SK-N-SH (cell line): ENCODE results near the gene ADGRL3. TPM values are rescaled to one million over a fixed set of nuclear protein-coding genes. Genes with fewer than 3 reads are reported as not detected.

ENCODE experiments used
- CTCF ChIA-PET: fragments of 300-600, 350-600 bp; formaldehyde crosslinking; extraction: SDS; loops from one replicate; lab custom pipeline; 2021; lab: Yijun Ruan, JAX
- POLR2A ChIA-PET: fragments of 350-600 bp; sonication (Branson Sonifier 250); formaldehyde crosslinking; extraction: SDS; loops from one replicate; lab custom pipeline; 2020; ENCODE audit warnings: antibody characterized with exemption, inconsistent platforms; lab: Yijun Ruan, JAX
- DNase-seq: peaks from one replicate; pipeline ENCODE4 v3.0.0; 2012
- H2AFZ ChIP-seq: fragments of 200-600 bp; sonication (generic); 2 replicates; pipeline ENCODE4 v1.8.1; 2016; ENCODE audit warnings: antibody characterized with exemption, mild to moderate bottlenecking, low read depth
- H3F3A ChIP-seq: fragments of 200-600 bp; sonication (generic); replicated peaks from 2 replicates; pipeline ENCODE3; 2016; ENCODE audit warnings: antibody characterized with exemption, mild to moderate bottlenecking; ENCODE audit not compliant: insufficient read depth
- H3K27ac ChIP-seq, 2 experiments: fragments of 200-500 bp in 1 of 2; fragments of 200-600 bp in 1 of 2; sonication (Bioruptor generic) in 1 of 2; sonication (generic), shearing (Covaris generic) in 1 of 2; 2 replicates each; pipeline versions ENCODE4 v1.5.1 to v1.6.1; 2014 to 2016; ENCODE audit warnings: low read depth in 2 of 2, inconsistent platforms in 1 of 2, low read length in 1 of 2, mild to moderate bottlenecking in 1 of 2, mixed read lengths in 1 of 2
- H3K27me3 ChIP-seq: fragments of 200-600 bp; sonication (generic), shearing (Covaris generic); 2 replicates; pipeline ENCODE4 v1.6.1; 2016; ENCODE audit warnings: mixed run types; ENCODE audit not compliant: insufficient read depth
- H3K36me3 ChIP-seq, 2 experiments: fragments of 200-500 bp in 1 of 2; fragments of 200-600 bp in 1 of 2; sonication (Bioruptor generic) in 1 of 2; sonication (generic) in 1 of 2; replicated peaks in 1 of 2; 2 replicates each; pipeline versions ENCODE3 to v1.5.1; 2014 to 2016; ENCODE audit warnings: low read length in 1 of 2, mild to moderate bottlenecking in 1 of 2; ENCODE audit not compliant: insufficient read depth in 2 of 2, control insufficient read depth in 1 of 2
- H3K4me1 ChIP-seq, 2 experiments: fragments of 200-500 bp in 1 of 2; fragments of 200-600 bp in 1 of 2; sonication (Bioruptor generic) in 1 of 2; sonication (generic), shearing (Covaris generic) in 1 of 2; 2 replicates each; pipeline versions ENCODE4 v1.5.1 to v1.6.1; 2014 to 2016; ENCODE audit warnings: low read depth in 1 of 2, low read length in 1 of 2, mixed run types in 1 of 2; ENCODE audit not compliant: insufficient read depth in 2 of 2, control insufficient read depth in 1 of 2
- H3K4me2 ChIP-seq: fragments of 200-600 bp; sonication (generic), shearing (Covaris generic); 2 replicates; pipeline ENCODE4 v1.6.1; 2017; ENCODE audit warnings: mixed run types
- H3K4me3 ChIP-seq, 2 experiments: fragments of 200-500 bp in 1 of 2; fragments of 200-600 bp in 1 of 2; sonication (Bioruptor generic) in 1 of 2; sonication (generic), shearing (Covaris generic) in 1 of 2; 2 replicates each; pipeline versions ENCODE4 v1.5.1 to v1.8.1; 2014 to 2016; ENCODE audit warnings: low read depth in 2 of 2, inconsistent platforms in 1 of 2, low read length in 1 of 2, mild to moderate bottlenecking in 1 of 2, mixed read lengths in 1 of 2, moderate library complexity in 1 of 2
- H3K79me2 ChIP-seq: fragments of 200-600 bp; sonication (generic); 2 replicates; pipeline ENCODE4 v1.8.1; 2017; ENCODE audit warnings: mild to moderate bottlenecking; ENCODE audit not compliant: insufficient read depth
- H3K9ac ChIP-seq: fragments of 200-600 bp; sonication (generic); 2 replicates; pipeline ENCODE4 v1.6.1; 2017; ENCODE audit warnings: mixed run types
- H3K9me2 ChIP-seq: fragments of 200-600 bp; sonication (generic); 2 replicates; pipeline ENCODE4 v1.6.1; 2017; ENCODE audit warnings: mixed run types
- H3K9me3 ChIP-seq: fragments of 200-600 bp; sonication (generic); 2 replicates; pipeline ENCODE4 v1.6.1; 2017; ENCODE audit warnings: mixed run types, mild to moderate bottlenecking, moderate library complexity
- H4K20me1 ChIP-seq: fragments of 200-600 bp; sonication (generic); 2 replicates; pipeline ENCODE4 v1.6.1; 2017; ENCODE audit warnings: mild to moderate bottlenecking, mixed run types; ENCODE audit not compliant: insufficient read depth
- EP300 ChIP-seq, 2 experiments: IDR thresholded peaks; 2 replicates each; pipeline versions ENCODE4 v1.4.0 to v1.6.1; 2012; ENCODE audit warnings: borderline replicate concordance in 1 of 2, low read depth in 1 of 2, low read length in 1 of 2
- FOXJ3 ChIP-seq: sonication (generic); formaldehyde crosslinking; IDR thresholded peaks from 2 replicates; pipeline ENCODE4 v1.5.1; 2020; ENCODE audit warnings: mild to moderate bottlenecking, missing genetic modification reagents
- FOXM1 ChIP-seq: IDR thresholded peaks from 2 replicates; pipeline ENCODE4 v1.4.0; 2012; ENCODE audit warnings: low read depth, mild to moderate bottlenecking
- GABPA ChIP-seq: IDR thresholded peaks from 2 replicates; pipeline ENCODE4 v1.4.0; 2012; ENCODE audit warnings: low read depth, mild to moderate bottlenecking
- JUND ChIP-seq: IDR thresholded peaks from 2 replicates; pipeline ENCODE4 v1.4.0; 2012
- MEF2A ChIP-seq: IDR thresholded peaks from 2 replicates; pipeline ENCODE4 v1.4.0; 2012; ENCODE audit warnings: low read depth, borderline replicate concordance
- POLR2AphosphoS5 ChIP-seq: IDR thresholded peaks from 2 replicates; pipeline ENCODE4 v1.6.1; 2012; ENCODE audit warnings: low read depth, low read length
- RAD21 ChIP-seq: IDR thresholded peaks from 2 replicates; pipeline ENCODE4 v1.6.1; 2012; ENCODE audit warnings: mild to moderate bottlenecking, low read length
- RCOR1 ChIP-seq: fragments of 150-350 bp; IDR thresholded peaks from 2 replicates; pipeline ENCODE4 v1.6.1; 2017; ENCODE audit warnings: antibody characterized with exemption, low read length
- REST ChIP-seq: IDR thresholded peaks from 2 replicates; pipeline ENCODE4 v1.6.1; 2012; ENCODE audit warnings: mild to moderate bottlenecking, low read depth, low read length, moderate library complexity
- RXRA ChIP-seq: IDR thresholded peaks from 2 replicates; pipeline ENCODE4 v1.4.0; 2012; ENCODE audit warnings: low read depth, mild to moderate bottlenecking, borderline replicate concordance
- SIN3A ChIP-seq: IDR thresholded peaks from 2 replicates; pipeline ENCODE4 v1.6.1; 2012; ENCODE audit warnings: low read depth, mild to moderate bottlenecking, low read length, moderate library complexity, borderline replicate concordance
- TAF1 ChIP-seq: IDR thresholded peaks from 2 replicates; pipeline ENCODE4 v1.6.1; 2012; ENCODE audit warnings: low read depth, mild to moderate bottlenecking, low read length, moderate library complexity, borderline replicate concordance
- USF2 ChIP-seq: fragments of 150-350 bp; IDR thresholded peaks from 2 replicates; pipeline ENCODE4 v1.6.1; 2017; ENCODE audit warnings: antibody characterized with exemption, low read length, low read depth, borderline replicate concordance
- YY1 ChIP-seq: IDR thresholded peaks from 2 replicates; pipeline ENCODE4 v1.4.0; 2012; ENCODE audit warnings: low read depth, mild to moderate bottlenecking
- WGBS: methylation state at CpG from one replicate; pipeline ENCODE4 v1.1.6; 2017; ENCODE audit warnings: low lambda C conversion rate; 5-methylcytosine and 5-hydroxymethylcytosine counted together
- polyA plus RNA-seq, 3 experiments: library from polyadenylated mRNA; depleted of rRNA; stranded (reverse); fragments of >200 nt; gene quantifications; 2 replicates each; pipeline ENCODE4 v1.2.3, GENCODE V29; 2012
- TF ChIP-seq, protein P1 (sequence below): IDR thresholded peaks from 2 replicates; pipeline ENCODE4; 2012
- TF ChIP-seq, protein P2 (sequence below): IDR thresholded peaks from 2 replicates; pipeline ENCODE4 v1.4.0; 2012; ENCODE audit warnings: low read depth, borderline replicate concordance
- TF ChIP-seq, protein P3 (sequence below): IDR thresholded peaks from 2 replicates; pipeline ENCODE4 v1.4.0; 2012; ENCODE audit warnings: low read depth
- TF ChIP-seq, protein P4 (sequence below): fragments of 150-350 bp; IDR thresholded peaks from 2 replicates; pipeline ENCODE4 v1.6.1; 2016; ENCODE audit warnings: mild to moderate bottlenecking, low read depth, low read length

The ADGRL3 gene
- polyA plus RNA-seq, 1 of the 3 experiments (the other 2 are of a cell fraction), result 0.03 TPM

DNA sequence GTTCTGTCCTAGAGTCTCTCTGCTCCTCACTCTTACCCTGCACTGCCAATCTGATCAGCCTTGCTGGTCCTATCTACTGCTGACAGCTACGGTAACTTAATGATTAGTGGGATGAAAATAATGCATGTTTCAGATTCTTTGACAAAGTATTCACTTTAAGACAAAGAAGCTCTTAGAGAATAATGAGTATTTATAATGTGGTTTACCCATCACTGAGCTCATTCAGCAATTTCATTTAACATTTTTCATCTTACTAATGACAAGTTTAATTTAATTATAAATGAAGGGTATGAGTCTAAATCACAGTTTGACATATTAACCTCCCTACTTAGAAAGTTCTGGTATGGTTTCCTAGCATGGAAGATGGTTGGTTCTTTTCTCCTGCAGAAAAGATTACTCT, 428.2 kb downstream of the ADGRL3 start:
- Histone ChIP-seq H3K4me2 (no peak overlapping the region), H3K9me3 (no peaks in the 10 kb centered on the region; the same call in 1 of the 2 replicates), H2AFZ (no peak overlapping the region), H3K4me1 (no peaks in the 10 kb centered on the region), H3K79me2 (no peaks in the 10 kb centered on the region), H3K27ac (no peak overlapping the region), H3K9me2 (no peaks in the 10 kb centered on the region), H3K4me3 (no peak overlapping the region), H3K36me3 (no peaks in the 10 kb centered on the region), H4K20me1 (no peaks in the 10 kb centered on the region), H3K9ac (no peak overlapping the region), H3F3A (no peaks in the 10 kb centered on the region), H3K27me3 (no peaks in the 10 kb centered on the region)
- DNase-seq, result no peak
- WGBS, result 16% methylated on average over 1 of the region's 1 CpG
- TF ChIP-seq USF2 (no peak), TAF1 (no peak), REST (no peak), POLR2AphosphoS5 (no peak), FOXJ3 (no peak), JUND (no peak), MEF2A (no peak), RCOR1 (no peak), YY1 (no peak), RXRA (no peak), SIN3A (no peak), FOXM1 (no peak), GABPA (no peak), RAD21 (no peak), EP300 (IDR thresholded peaks at IDR 0.05; ENCODE audit: borderline replicate concordance in 1 of 2, low read depth in 1 of 2, low read length in 1 of 2) (no peak)
- TF ChIP-seq, protein P1, sequence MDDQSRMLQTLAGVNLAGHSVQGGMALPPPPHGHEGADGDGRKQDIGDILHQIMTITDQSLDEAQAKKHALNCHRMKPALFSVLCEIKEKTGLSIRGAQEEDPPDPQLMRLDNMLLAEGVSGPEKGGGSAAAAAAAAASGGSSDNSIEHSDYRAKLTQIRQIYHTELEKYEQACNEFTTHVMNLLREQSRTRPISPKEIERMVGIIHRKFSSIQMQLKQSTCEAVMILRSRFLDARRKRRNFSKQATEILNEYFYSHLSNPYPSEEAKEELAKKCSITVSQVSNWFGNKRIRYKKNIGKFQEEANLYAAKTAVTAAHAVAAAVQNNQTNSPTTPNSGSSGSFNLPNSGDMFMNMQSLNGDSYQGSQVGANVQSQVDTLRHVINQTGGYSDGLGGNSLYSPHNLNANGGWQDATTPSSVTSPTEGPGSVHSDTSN, result no peak
- TF ChIP-seq, protein P2, sequence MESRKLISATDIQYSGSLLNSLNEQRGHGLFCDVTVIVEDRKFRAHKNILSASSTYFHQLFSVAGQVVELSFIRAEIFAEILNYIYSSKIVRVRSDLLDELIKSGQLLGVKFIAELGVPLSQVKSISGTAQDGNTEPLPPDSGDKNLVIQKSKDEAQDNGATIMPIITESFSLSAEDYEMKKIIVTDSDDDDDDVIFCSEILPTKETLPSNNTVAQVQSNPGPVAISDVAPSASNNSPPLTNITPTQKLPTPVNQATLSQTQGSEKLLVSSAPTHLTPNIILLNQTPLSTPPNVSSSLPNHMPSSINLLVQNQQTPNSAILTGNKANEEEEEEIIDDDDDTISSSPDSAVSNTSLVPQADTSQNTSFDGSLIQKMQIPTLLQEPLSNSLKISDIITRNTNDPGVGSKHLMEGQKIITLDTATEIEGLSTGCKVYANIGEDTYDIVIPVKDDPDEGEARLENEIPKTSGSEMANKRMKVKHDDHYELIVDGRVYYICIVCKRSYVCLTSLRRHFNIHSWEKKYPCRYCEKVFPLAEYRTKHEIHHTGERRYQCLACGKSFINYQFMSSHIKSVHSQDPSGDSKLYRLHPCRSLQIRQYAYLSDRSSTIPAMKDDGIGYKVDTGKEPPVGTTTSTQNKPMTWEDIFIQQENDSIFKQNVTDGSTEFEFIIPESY, result no peak
- TF ChIP-seq, protein P3, sequence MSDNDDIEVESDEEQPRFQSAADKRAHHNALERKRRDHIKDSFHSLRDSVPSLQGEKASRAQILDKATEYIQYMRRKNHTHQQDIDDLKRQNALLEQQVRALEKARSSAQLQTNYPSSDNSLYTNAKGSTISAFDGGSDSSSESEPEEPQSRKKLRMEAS, result no peak
- TF ChIP-seq, protein P4, sequence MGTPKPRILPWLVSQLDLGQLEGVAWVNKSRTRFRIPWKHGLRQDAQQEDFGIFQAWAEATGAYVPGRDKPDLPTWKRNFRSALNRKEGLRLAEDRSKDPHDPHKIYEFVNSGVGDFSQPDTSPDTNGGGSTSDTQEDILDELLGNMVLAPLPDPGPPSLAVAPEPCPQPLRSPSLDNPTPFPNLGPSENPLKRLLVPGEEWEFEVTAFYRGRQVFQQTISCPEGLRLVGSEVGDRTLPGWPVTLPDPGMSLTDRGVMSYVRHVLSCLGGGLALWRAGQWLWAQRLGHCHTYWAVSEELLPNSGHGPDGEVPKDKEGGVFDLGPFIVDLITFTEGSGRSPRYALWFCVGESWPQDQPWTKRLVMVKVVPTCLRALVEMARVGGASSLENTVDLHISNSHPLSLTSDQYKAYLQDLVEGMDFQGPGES, result no peak
- POLR2A ChIA-PET, result no interaction called here
- CTCF ChIA-PET, result no interaction called here
